ENCODE data around the gene FAF1. TPM values are rescaled to one million over a fixed set of nuclear protein-coding genes. Genes with fewer than 3 reads are reported as not detected.

FAF1 gene
- total and polyA plus RNA-seq, 8 donors, result 20.1 to 144 (median 27.4) TPM

- Histone ChIP-seq H3K27ac (no peak overlapping the region), H3K4me1 (peaks cover 0 to 44% (median 24%) of the 10 kb centered on the region in 4 donors), H3K4me3 (no peak overlapping the region), H3K9me3 (no peaks in the 10 kb centered on the region), H3K36me3 (no peaks in the 10 kb centered on the region), H3K27me3 (peaks cover 0 to 31% (median 13%) of the 10 kb centered on the region in 3 donors)
- WGBS, 5 donors, result 72 to 86% (median 83%) methylated on average over 1 of the region's 1 CpG
- TF ChIP-seq CTCF (IDR thresholded peaks at IDR 0.05) (no peak), POLR2A (IDR thresholded peaks at IDR 0.05) (no peak), EP300 (IDR thresholded peaks at IDR 0.05) (no peak), POLR2AphosphoS5 (IDR thresholded peaks at IDR 0.05) (no peak)
- intact Hi-C loops (cut with DNase I; ENCODE audit: low total_unique reads), result no loop called here
- DNase-seq, result no peak
Measured at GRCh38 chr1:50975436-50975835, 15.4 kb upstream of the FAF1 start.

- H3K27me3 ChIP-seq, result peaks cover 0 to 31% (median 13%) of the 10 kb centered on the region in 3 donors
- 84 to 97% (median 91%) methylated on average over 1 of the region's 1 CpG for WGBS, 5 donors
- no peak for TF ChIP-seq EP300 (IDR thresholded peaks at IDR 0.05)
- intact Hi-C loops (cut with DNase I; ENCODE audit: low total_unique reads), result no loop called here
- H3K27ac ChIP-seq, result no peak overlapping the region
- DNase-seq, result no peak
- peaks cover 0 to 47% (median 30%) of the 10 kb centered on the region in 4 donors for H3K4me1 ChIP-seq
- H3K36me3 ChIP-seq, result no peaks in the 10 kb centered on the region
- H3K4me3 ChIP-seq, result no peak overlapping the region
- no peaks in the 10 kb centered on the region for H3K9me3 ChIP-seq
Measured at GRCh38 chr1:50974618-50974935, 14.5 kb upstream of the FAF1 start.

- TF ChIP-seq CTCF (IDR thresholded peaks at IDR 0.05), result no peak
- intact Hi-C loops (cut with DNase I; ENCODE audit: low total_unique reads), result no loop called here
- 89 to 96% (median 93%) methylated on average over 13 of the region's 13 CpGs for WGBS, 5 donors
- Histone ChIP-seq H3K27me3 (peaks cover 0 to 28% (median 13%) of the 10 kb centered on the region in 3 donors), H3K27ac (no peak overlapping the region), H3K9me3 (no peaks in the 10 kb centered on the region), H3K36me3 (no peaks in the 10 kb centered on the region), H3K4me1 (peaks cover 0 to 45% (median 30%) of the 10 kb centered on the region in 4 donors), H3K4me3 (no peak overlapping the region)
- no peak for DNase-seq
Measured at GRCh38 chr1:50973875-50974617, 14.0 kb upstream of the FAF1 start.

GRCh38 chr1:50973255-50973654 lies 13.2 kb upstream of the FAF1 start:
- H3K4me1 ChIP-seq, result peaks cover 0 to 37% (median 26%) of the 10 kb centered on the region in 4 donors
- intact Hi-C loops (cut with DNase I; ENCODE audit: low total_unique reads), result no loop called here
- WGBS, 5 donors, result 89 to 98% (median 92%) methylated on average over 1 of the region's 1 CpG
- no peak overlapping the region for H3K4me3 ChIP-seq
- peak overlapping the region in 1 of 5 donors; percentile 55 for H3K27ac ChIP-seq
- H3K27me3 ChIP-seq, result peaks cover 0 to 20% (median 10%) of the 10 kb centered on the region in 3 donors
- no peaks in the 10 kb centered on the region for H3K36me3 ChIP-seq
- no peaks in the 10 kb centered on the region for H3K9me3 ChIP-seq
- no peak for DNase-seq
- no peak for TF ChIP-seq CTCF (IDR thresholded peaks at IDR 0.05)
- TF ChIP-seq POLR2A (IDR thresholded peaks at IDR 0.05), result no peak
- TF ChIP-seq EP300 (IDR thresholded peaks at IDR 0.05), result no peak
- no peak for TF ChIP-seq POLR2AphosphoS5 (IDR thresholded peaks at IDR 0.05)

GRCh38 chr1:50972766-50973165 lies 12.7 kb upstream of the FAF1 start:
- intact Hi-C loops (cut with DNase I; ENCODE audit: low total_unique reads), result no loop called here
- Histone ChIP-seq H3K27me3 (peaks cover 0 to 15% (median 8%) of the 10 kb centered on the region in 3 donors), H3K27ac (peak overlapping the region in 1 of 5 donors; percentile 55), H3K36me3 (no peaks in the 10 kb centered on the region), H3K9me3 (no peaks in the 10 kb centered on the region), H3K4me1 (peaks cover 1 to 39% (median 28%) of the 10 kb centered on the region in 4 donors), H3K4me3 (no peak overlapping the region)
- no peak for DNase-seq
- WGBS, 5 donors, result 58 to 70% (median 66%) methylated on average over 1 of the region's 1 CpG
- TF ChIP-seq EP300 (IDR thresholded peaks at IDR 0.05), result no peak
- TF ChIP-seq POLR2A (IDR thresholded peaks at IDR 0.05), result no peak
- TF ChIP-seq POLR2AphosphoS5 (IDR thresholded peaks at IDR 0.05), result no peak
